Osteocyte (in vitro differentiated cells): Measurements from ENCODE around the gene ZNRD2. TPM values are rescaled to one million over a fixed set of nuclear protein-coding genes. Genes with fewer than 3 reads are reported as not detected.

Experiments
- DNase-seq: peaks from one replicate; pipeline ENCODE4 v3.0.0; 2021; ENCODE audit warnings: mixed read lengths; ENCODE audit not compliant: unreplicated experiment; ENCODE audit errors: extremely low spot score
- H3K27ac Mint-ChIP-seq: one replicate; pipeline ENCODE4 v1.8.0; 2021; ENCODE audit warnings: mild to moderate bottlenecking, mixed read lengths; ENCODE audit not compliant: unreplicated experiment
- H3K27me3 Mint-ChIP-seq: one replicate; pipeline ENCODE4 v1.8.0; 2021; ENCODE audit warnings: mixed read lengths; ENCODE audit not compliant: unreplicated experiment
- H3K36me3 Mint-ChIP-seq: one replicate; pipeline ENCODE4 v1.8.0; 2021; ENCODE audit warnings: mixed read lengths; ENCODE audit not compliant: unreplicated experiment
- H3K4me1 Mint-ChIP-seq: one replicate; pipeline ENCODE4 v1.8.0; 2021; ENCODE audit warnings: mixed read lengths; ENCODE audit not compliant: unreplicated experiment
- H3K4me3 Mint-ChIP-seq: one replicate; pipeline ENCODE4 v1.8.0; 2021; ENCODE audit warnings: mild to moderate bottlenecking, moderate library complexity, mixed read lengths; ENCODE audit not compliant: unreplicated experiment
- H3K9me3 Mint-ChIP-seq: one replicate; pipeline ENCODE4 v1.8.0; 2021; ENCODE audit warnings: mixed read lengths; ENCODE audit not compliant: unreplicated experiment
- CTCF ChIP-seq: fragments of 200-600 bp; sonication (generic); IDR thresholded peaks from 2 replicates; pipeline ENCODE4 v1.5.0; 2021; ENCODE audit warnings: antibody characterized with exemption, mild to moderate bottlenecking, moderate library complexity
- total RNA-seq: library from RNA; stranded (reverse); gene quantifications from 2 replicates; pipeline ENCODE4 v1.2.1, GENCODE V29; 2021

Gene ZNRD2
- total RNA-seq, 1 donor from 2014 or later: 31.3 TPM

GRCh38 chr11:65617136-65617850, 47.0 kb downstream of the ZNRD2 start:
- H3K27ac Mint-ChIP-seq: peak overlapping the region; percentile 75
- no peak for TF ChIP-seq CTCF
- no peaks in the 10 kb centered on the region for H3K9me3 Mint-ChIP-seq
- H3K4me1 Mint-ChIP-seq: peaks cover 15% of the 10 kb centered on the region
- DNase-seq: no peak
- peaks cover 18% of the 10 kb centered on the region for H3K36me3 Mint-ChIP-seq
- H3K4me3 Mint-ChIP-seq: peak overlapping the region; percentile 84
- H3K27me3 Mint-ChIP-seq: no peaks in the 10 kb centered on the region

- no peak for TF ChIP-seq CTCF
- H3K27me3 Mint-ChIP-seq: no peaks in the 10 kb centered on the region
- H3K4me3 Mint-ChIP-seq: no peak overlapping the region
- peaks cover 20% of the 10 kb centered on the region for H3K36me3 Mint-ChIP-seq
- DNase-seq: no peak
- no peak overlapping the region for H3K27ac Mint-ChIP-seq
- peaks cover 10% of the 10 kb centered on the region for H3K4me1 Mint-ChIP-seq
- no peaks in the 10 kb centered on the region for H3K9me3 Mint-ChIP-seq
Measured at GRCh38 chr11:65617990-65618751, 47.9 kb downstream of the ZNRD2 start.

GRCh38 chr11:65618763-65619162, 48.5 kb downstream of the ZNRD2 start:
- TF ChIP-seq CTCF: no peak
- no peak for DNase-seq
- H3K4me3 Mint-ChIP-seq: no peak overlapping the region

GRCh38 chr11:65619281-65619928, 49.1 kb downstream of the ZNRD2 start:
- H3K36me3 Mint-ChIP-seq: peaks cover 23% of the 10 kb centered on the region
- peaks cover 8% of the 10 kb centered on the region for H3K4me1 Mint-ChIP-seq
- H3K27me3 Mint-ChIP-seq: no peaks in the 10 kb centered on the region
- H3K9me3 Mint-ChIP-seq: no peaks in the 10 kb centered on the region
- DNase-seq: no peak
- no peak overlapping the region for H3K27ac Mint-ChIP-seq
- no peak for TF ChIP-seq CTCF
- H3K4me3 Mint-ChIP-seq: no peak overlapping the region

More at GRCh38 chr11:65618763-65619162, 48.5 kb downstream of the ZNRD2 start:
- no peak overlapping the region for H3K27ac Mint-ChIP-seq
- H3K4me1 Mint-ChIP-seq: peaks cover 8% of the 10 kb centered on the region
- peaks cover 20% of the 10 kb centered on the region for H3K36me3 Mint-ChIP-seq
- no peaks in the 10 kb centered on the region for H3K9me3 Mint-ChIP-seq
- H3K27me3 Mint-ChIP-seq: no peaks in the 10 kb centered on the region

GRCh38 chr11:65620666-65621065, 50.4 kb downstream of the ZNRD2 start:
- Mint-ChIP-seq H3K27me3 (no peaks in the 10 kb centered on the region), H3K9me3 (no peaks in the 10 kb centered on the region), H3K36me3 (peaks cover 24% of the 10 kb centered on the region), H3K4me1 (peaks cover 8% of the 10 kb centered on the region), H3K4me3 (no peak overlapping the region), H3K27ac (no peak overlapping the region)
- no peak for DNase-seq
- no peak for TF ChIP-seq CTCF
